Activated CD8-positive, alpha-beta T cell treated with anti-CD3 and anti-CD28 coated beads, Interleukin-2, amount 10 ng/mL, durations not matched to agents 7 days and 5 days (primary cell): ENCODE measurements around the gene POPDC2. TPM values are rescaled to one million over a fixed set of nuclear protein-coding genes. Genes with fewer than 3 reads are reported as not detected.

ENCODE experiments used
- ATAC-seq: fragments of 150-1000 bp; cut with Tn5 transposase; one replicate; pipeline ENCODE4 v1.10.0; 2021; ENCODE audit warnings: moderate library complexity
- CTCF ChIA-PET: fragments of 350-600 bp; sonication (Branson Sonifier 250); formaldehyde crosslinking; loops from one replicate; lab custom pipeline; 2021; ENCODE audit warnings: antibody characterized with exemption; lab: Charles Lee
- POLR2A ChIA-PET: fragments of 350-600 bp; sonication (Branson Sonifier 250); formaldehyde crosslinking; loops from one replicate; lab custom pipeline; 2021; ENCODE audit warnings: antibody characterized with exemption; lab: Charles Lee
- DNase-seq: peaks from one replicate; pipeline ENCODE4 v3.0.0-alpha.2; 2020
- H3K27ac Mint-ChIP-seq: one replicate; pipeline ENCODE4 v1.8.0; 2021; ENCODE audit warnings: mild to moderate bottlenecking, mixed read lengths
- H3K27me3 Mint-ChIP-seq: one replicate; pipeline ENCODE4 v1.8.0; 2021; ENCODE audit warnings: low read depth, mixed read lengths
- H3K36me3 Mint-ChIP-seq: one replicate; pipeline ENCODE4 v1.8.0; 2021; ENCODE audit warnings: low read depth, mixed read lengths
- H3K4me1 Mint-ChIP-seq: one replicate; pipeline ENCODE4 v1.8.0; 2021; ENCODE audit warnings: low read depth, mixed read lengths
- H3K4me3 Mint-ChIP-seq: one replicate; pipeline ENCODE4 v1.8.0; 2021; ENCODE audit warnings: mild to moderate bottlenecking, mixed read lengths
- H3K9me3 Mint-ChIP-seq: one replicate; pipeline ENCODE4 v1.8.0; 2022; ENCODE audit warnings: mixed read lengths; ENCODE audit not compliant: insufficient read depth
- total RNA-seq, 2 experiments: library from RNA; stranded (reverse); gene quantifications; one replicate each; pipeline ENCODE4 v1.2.3, GENCODE V29; 2021

The POPDC2 gene
- total RNA-seq, 2 experiments from 2014 or later, result 3.3 to 4.8 TPM

DNA sequence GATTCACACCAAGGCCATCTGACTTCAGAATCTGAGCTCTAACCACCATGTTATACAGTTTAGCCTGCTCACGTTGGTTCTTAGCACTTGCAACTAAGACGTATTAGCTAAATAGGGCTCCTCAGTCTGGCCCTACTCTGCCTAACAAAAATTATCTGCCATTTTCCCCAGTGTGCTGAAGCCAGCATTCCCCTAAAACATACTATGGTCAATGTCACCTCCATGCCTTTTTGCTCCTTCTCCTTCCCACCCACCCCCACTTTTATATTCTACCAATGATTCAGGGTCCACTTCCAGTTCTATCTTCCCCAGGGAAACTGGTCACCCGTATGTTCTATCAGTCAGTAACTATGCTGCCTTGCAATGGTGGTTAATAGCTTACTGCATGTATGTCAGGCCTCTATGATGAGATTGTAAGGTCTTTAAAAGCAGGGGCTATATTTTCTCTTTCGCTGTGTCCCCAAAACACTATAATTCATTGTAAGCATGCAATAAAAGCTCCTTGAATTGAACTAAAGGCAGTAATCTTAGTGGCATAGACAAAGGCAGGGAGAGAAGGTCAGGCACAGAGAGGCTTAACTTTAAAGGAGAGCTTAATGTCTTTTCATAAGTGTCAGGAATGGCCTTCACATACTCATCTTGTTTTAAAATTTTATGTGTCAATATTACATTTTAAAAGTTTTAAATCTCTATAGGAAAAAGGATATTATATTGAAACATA is 23.3 kb downstream of the POPDC2 start:
- ATAC-seq (no peak), DNase-seq (no peak)
- Mint-ChIP-seq H3K27ac (no peak overlapping the region), H3K4me3 (no peak overlapping the region), H3K4me1 (peaks cover 31% of the 10 kb centered on the region), H3K36me3 (peaks cover 26% of the 10 kb centered on the region), H3K27me3 (peaks cover 3% of the 10 kb centered on the region), H3K9me3 (no peaks in the 10 kb centered on the region)
- ChIA-PET CTCF (interaction anchor here (1.2 kb wide), 2 partner anchors 10 to 38 kb away, joined by 4 to 6 read pairs; no protein-coding TSS in a partner anchor), POLR2A (no interaction called here)

GRCh38 chr3:119636249-119636648 is 24.1 kb downstream of the POPDC2 start:
- Mint-ChIP-seq H3K36me3 (peaks cover 21% of the 10 kb centered on the region), H3K27me3 (peaks cover 3% of the 10 kb centered on the region), H3K4me3 (no peak overlapping the region), H3K27ac (no peak overlapping the region), H3K9me3 (no peaks in the 10 kb centered on the region), H3K4me1 (peaks cover 31% of the 10 kb centered on the region)
- ChIA-PET CTCF (interaction anchor here (1.2 to 1.3 kb wide), 3 partner anchors 9 to 37 kb away, joined by 4 to 6 read pairs (median 4); no protein-coding TSS in a partner anchor), POLR2A (no interaction called here)
- ATAC-seq (no peak), DNase-seq (no peak)

- ChIA-PET CTCF (interaction anchor here (1.2 to 1.3 kb wide), 3 partner anchors 10 to 37 kb away, joined by 3 to 4 read pairs (median 4); no protein-coding TSS in a partner anchor), POLR2A (no interaction called here)
- H3K4me1 Mint-ChIP-seq, result peaks cover 31% of the 10 kb centered on the region
- H3K27me3 Mint-ChIP-seq, result peaks cover 3% of the 10 kb centered on the region
- no peak overlapping the region for H3K4me3 Mint-ChIP-seq
- no peaks in the 10 kb centered on the region for H3K9me3 Mint-ChIP-seq
- no peak for DNase-seq
- H3K36me3 Mint-ChIP-seq, result peaks cover 16% of the 10 kb centered on the region
- no peak for ATAC-seq
- no peak overlapping the region for H3K27ac Mint-ChIP-seq
Measured at GRCh38 chr3:119635719-119636118, 24.7 kb downstream of the POPDC2 start.

DNA sequence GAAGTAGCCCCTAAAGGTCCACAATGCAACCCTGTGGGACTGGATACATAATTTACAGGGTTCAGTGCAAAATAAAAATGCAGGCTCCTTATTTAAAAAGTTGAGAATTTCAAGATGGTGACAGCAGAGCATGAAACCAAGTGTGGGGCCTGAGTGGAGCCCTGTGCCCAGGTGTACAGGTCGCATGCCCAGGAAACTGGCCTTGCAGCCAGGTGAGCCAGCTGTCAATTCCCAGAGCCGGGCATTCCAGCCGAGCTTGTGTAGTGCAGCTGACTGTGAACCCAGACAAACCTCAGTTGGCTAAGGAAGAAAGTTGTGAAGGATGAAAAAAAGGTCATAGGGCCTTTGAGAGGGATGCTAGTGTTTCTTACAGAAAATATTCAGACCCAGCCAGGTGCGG is 27.6 kb downstream of the POPDC2 start:
- H3K27me3 Mint-ChIP-seq, result peaks cover 3% of the 10 kb centered on the region
- ChIA-PET CTCF (interaction anchor here (0.6 kb wide), 1 partner anchor 1046 kb away, joined by 3 read pairs; no protein-coding TSS in a partner anchor), POLR2A (interaction anchor here (0.6 kb wide), 1 partner anchor 754 kb away, joined by 3 read pairs; no protein-coding TSS in a partner anchor)
- peaks cover 1% of the 10 kb centered on the region for H3K36me3 Mint-ChIP-seq
- H3K9me3 Mint-ChIP-seq, result no peaks in the 10 kb centered on the region
- ATAC-seq, result no peak
- no peak overlapping the region for H3K4me3 Mint-ChIP-seq
- DNase-seq, result no peak
- H3K4me1 Mint-ChIP-seq, result peaks cover 21% of the 10 kb centered on the region
- no peak overlapping the region for H3K27ac Mint-ChIP-seq

GRCh38 chr3:119632216-119632615 is 28.2 kb downstream of the POPDC2 start:
- Mint-ChIP-seq H3K27ac (no peak overlapping the region), H3K27me3 (peaks cover 3% of the 10 kb centered on the region), H3K9me3 (no peaks in the 10 kb centered on the region), H3K4me3 (no peak overlapping the region), H3K4me1 (peaks cover 23% of the 10 kb centered on the region), H3K36me3 (no peaks in the 10 kb centered on the region)
- ChIA-PET POLR2A (interaction anchor here (0.6 kb wide), 1 partner anchor 753 kb away, joined by 3 read pairs; no protein-coding TSS in a partner anchor), CTCF (no interaction called here)
- ATAC-seq, result no peak
- DNase-seq, result no peak

- no peak overlapping the region for H3K27ac Mint-ChIP-seq
- ChIA-PET CTCF (no interaction called here), POLR2A (no interaction called here)
- H3K4me3 Mint-ChIP-seq, result no peak overlapping the region
- peaks cover 3% of the 10 kb centered on the region for H3K27me3 Mint-ChIP-seq
- no peaks in the 10 kb centered on the region for H3K9me3 Mint-ChIP-seq
- peaks cover 28% of the 10 kb centered on the region for H3K4me1 Mint-ChIP-seq
- no peak for DNase-seq
- H3K36me3 Mint-ChIP-seq, result no peaks in the 10 kb centered on the region
- ATAC-seq, result no peak
Measured at GRCh38 chr3:119631516-119631915, 28.9 kb downstream of the POPDC2 start.

- H3K4me3 Mint-ChIP-seq, result no peak overlapping the region
- no peaks in the 10 kb centered on the region for H3K36me3 Mint-ChIP-seq
- DNase-seq, result no peak
- H3K4me1 Mint-ChIP-seq, result peaks cover 33% of the 10 kb centered on the region
- no peaks in the 10 kb centered on the region for H3K9me3 Mint-ChIP-seq
- H3K27ac Mint-ChIP-seq, result peak overlapping the region; percentile 2
- no peak for ATAC-seq
- H3K27me3 Mint-ChIP-seq, result peaks cover 3% of the 10 kb centered on the region
- POLR2A ChIA-PET, result no interaction called here
- CTCF ChIA-PET, result interaction anchor here (1.4 kb wide), 1 partner anchor 29 kb away, joined by 4 read pairs; no protein-coding TSS in a partner anchor
Measured at GRCh38 chr3:119630880-119631329, 29.5 kb downstream of the POPDC2 start.

GRCh38 chr3:119630128-119630879 is 30.1 kb downstream of the POPDC2 start:
- Mint-ChIP-seq H3K36me3 (no peaks in the 10 kb centered on the region), H3K27me3 (peaks cover 4% of the 10 kb centered on the region), H3K4me1 (peaks cover 33% of the 10 kb centered on the region), H3K9me3 (no peaks in the 10 kb centered on the region), H3K27ac (no peak overlapping the region), H3K4me3 (no peak overlapping the region)
- ATAC-seq (no peak), DNase-seq (no peak)
- CTCF ChIA-PET, result interaction anchor here (1.4 kb wide), 1 partner anchor 29 kb away, joined by 4 read pairs; no protein-coding TSS in a partner anchor
- POLR2A ChIA-PET, result interaction anchor here (0.6 kb wide), 1 partner anchor 11 kb away, joined by 3 read pairs; no protein-coding TSS in a partner anchor

DNA sequence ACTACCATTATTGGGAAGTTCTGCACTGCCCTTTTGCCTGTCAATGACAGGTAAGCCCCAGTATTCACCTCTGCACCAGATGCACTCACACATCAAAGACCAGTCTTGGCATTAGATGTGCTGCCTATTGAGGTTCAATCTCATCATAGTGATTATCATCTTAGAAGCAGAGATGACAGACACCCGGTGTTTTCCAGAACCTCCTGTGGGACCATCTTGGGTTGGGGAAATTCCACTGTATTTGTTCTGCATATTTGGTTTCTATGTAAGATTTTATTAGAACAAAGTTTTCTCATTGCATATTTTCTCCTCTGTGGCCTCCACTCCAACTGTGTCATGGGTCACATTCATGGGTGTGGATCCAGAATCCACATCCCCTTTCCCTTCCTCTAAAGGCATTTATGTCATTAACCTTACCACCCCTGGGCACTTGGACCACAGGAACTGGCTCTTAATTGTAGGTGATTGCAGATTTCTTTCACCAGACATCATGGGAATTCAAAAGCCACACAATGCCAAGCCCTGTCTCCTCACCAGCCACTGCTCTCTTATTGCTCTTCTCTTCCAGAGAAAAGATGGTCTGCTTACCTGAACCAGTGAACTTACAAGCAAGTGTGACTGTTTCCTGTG is 31.5 kb downstream of the POPDC2 start:
- ATAC-seq, result no peak
- no peaks in the 10 kb centered on the region for H3K9me3 Mint-ChIP-seq
- no peaks in the 10 kb centered on the region for H3K36me3 Mint-ChIP-seq
- peaks cover 33% of the 10 kb centered on the region for H3K4me1 Mint-ChIP-seq
- H3K27ac Mint-ChIP-seq, result no peak overlapping the region
- no peak for DNase-seq
- H3K27me3 Mint-ChIP-seq, result peaks cover 8% of the 10 kb centered on the region
- ChIA-PET CTCF (interaction anchor here (3.3 kb wide), 1 partner anchor 28 kb away, joined by 13 read pairs; no protein-coding TSS in a partner anchor), POLR2A (interaction anchor here (1.0 kb wide), 1 partner anchor 9 kb away, joined by 3 read pairs; no protein-coding TSS in a partner anchor)
- no peak overlapping the region for H3K4me3 Mint-ChIP-seq

DNA sequence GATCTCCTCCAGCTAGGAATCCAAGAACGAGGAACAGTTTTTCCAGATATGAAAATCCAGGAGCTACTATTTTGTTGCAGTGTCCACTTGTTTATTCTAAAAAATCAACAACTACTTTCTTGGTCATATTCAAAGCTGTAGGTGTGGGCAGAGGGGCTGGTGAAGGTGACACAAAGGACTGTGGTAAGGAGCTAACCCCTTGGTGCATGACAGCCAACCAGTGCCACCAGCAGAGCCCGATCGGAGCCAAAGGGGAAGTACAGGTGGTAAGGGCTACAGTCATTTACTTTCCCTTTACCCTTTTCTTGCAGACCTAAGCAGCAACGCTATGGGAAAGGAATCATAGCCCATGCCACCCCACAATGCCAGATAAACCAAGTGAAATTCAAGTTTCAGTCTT is 32.0 kb downstream of the POPDC2 start:
- Mint-ChIP-seq H3K27ac (peak overlapping the region; percentile 28), H3K4me1 (peaks cover 33% of the 10 kb centered on the region), H3K27me3 (peaks cover 8% of the 10 kb centered on the region), H3K36me3 (no peaks in the 10 kb centered on the region), H3K4me3 (no peak overlapping the region), H3K9me3 (no peaks in the 10 kb centered on the region)
- ATAC-seq (peak; percentile 42), DNase-seq (no peak)
- ChIA-PET CTCF (interaction anchor here (3.3 kb wide), 1 partner anchor 28 kb away, joined by 13 read pairs; no protein-coding TSS in a partner anchor), POLR2A (interaction anchor here (0.6 to 1.0 kb wide), 2 partner anchors 10 to 16 kb away, joined by 3 read pairs; no protein-coding TSS in a partner anchor)

DNA sequence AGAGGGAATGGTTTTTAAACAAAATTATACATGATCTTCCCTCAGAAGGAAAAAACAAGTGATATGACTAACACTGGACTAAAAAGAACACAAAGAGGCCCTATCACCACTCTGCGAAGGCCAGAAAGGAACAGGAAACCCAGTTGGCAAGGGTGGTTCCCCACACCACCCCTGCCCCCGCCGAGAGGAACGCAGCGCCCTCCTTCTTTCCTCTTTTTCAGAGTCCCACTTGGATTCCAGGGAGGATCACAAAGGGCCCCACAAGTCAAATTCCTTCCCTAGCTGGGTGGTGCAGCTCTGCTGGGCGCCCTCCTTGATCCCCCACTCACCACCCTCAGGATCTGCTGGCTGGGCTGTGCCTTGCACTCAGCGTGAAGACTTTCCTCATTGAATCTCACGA is 32.9 kb downstream of the POPDC2 start:
- POLR2A ChIA-PET, result interaction anchor here (0.9 kb wide), 1 partner anchor 12 kb away, joined by 3 read pairs; no protein-coding TSS in a partner anchor
- peaks cover 6% of the 10 kb centered on the region for H3K27me3 Mint-ChIP-seq
- H3K4me3 Mint-ChIP-seq, result no peak overlapping the region
- peak overlapping the region; percentile 7 for H3K27ac Mint-ChIP-seq
- peaks cover 33% of the 10 kb centered on the region for H3K4me1 Mint-ChIP-seq
- ATAC-seq (peak; percentile 62), DNase-seq (peak; percentile 28)
- H3K36me3 Mint-ChIP-seq, result no peaks in the 10 kb centered on the region
- CTCF ChIA-PET, result interaction anchor here (1.1 to 3.3 kb wide), 3 partner anchors 9 to 164 kb away, joined by 3 to 13 read pairs (median 6); partner anchors contain the start of gene TMEM39A
- no peaks in the 10 kb centered on the region for H3K9me3 Mint-ChIP-seq
